ENCODE results near the gene EXOC7. TPM values are rescaled to one million over a fixed set of nuclear protein-coding genes. Genes with fewer than 3 reads are reported as not detected.

Gene EXOC7
- total and polyA plus RNA-seq, 2 of the 8 experiments (the other 6 are each of a cell fraction or from before 2014, with no cell fraction given): 77.1 to 92.6 TPM

GRCh38 chr17:76106703-76107102, 3.1 kb upstream of the EXOC7 start (continued):
- TF ChIP-seq CHD7 (IDR thresholded peaks at IDR 0.05; ENCODE audit: insufficient replicate concordance, low read length) (no peak), CBX8 (IDR thresholded peaks at IDR 0.05; ENCODE audit: borderline replicate concordance, low read depth, low read length) (no peak), RXRA (IDR thresholded peaks at IDR 0.05; ENCODE audit: insufficient read depth, low read depth, low read length) (no peak)

Measured in H1 (cell line).